Left ventricle myocardium inferior (tissue), 1 donor: ENCODE data around the gene TBCD. TPM values are rescaled to one million over a fixed set of nuclear protein-coding genes. Genes with fewer than 3 reads are reported as not detected.

Source experiments
- DNase-seq: peaks from one replicate; pipeline ENCODE4 v3.0.0-alpha.2; 2020
- H3K27ac ChIP-seq: fragments of 200-600 bp; replicated peaks from 2 replicates; pipeline ENCODE4 v1.8.0; 2021
- H3K27me3 ChIP-seq: fragments of 200-600 bp; 2 replicates; pipeline ENCODE4 v1.8.0; 2021; ENCODE audit warnings: low read depth
- H3K36me3 ChIP-seq: fragments of 200-600 bp; 2 replicates; pipeline ENCODE4 v1.8.0; 2021
- H3K4me1 ChIP-seq: fragments of 200-600 bp; 2 replicates; pipeline ENCODE4 v1.8.0; 2021
- H3K4me3 ChIP-seq: fragments of 200-600 bp; 2 replicates; pipeline ENCODE4 v1.8.0; 2021; ENCODE audit warnings: mild to moderate bottlenecking, moderate library complexity
- H3K9me3 ChIP-seq: fragments of 200-600 bp; replicated peaks from 2 replicates; pipeline ENCODE4 v1.8.0; 2021
- intact Hi-C: fragments of 100-400 bp; cut with micrococcal nuclease; formaldehyde crosslinking; loops from one replicate; pipeline ENCODE4 v1.11.0; 2022
- total RNA-seq: library from RNA; stranded (reverse); fragmentation: NEBNext Ultra II Directional; extraction: Animal tissue kit (Norgen Biotek cat#: 25700); gene quantifications from one replicate; pipeline ENCODE4 v1.2.1, GENCODE V29; 2021
- TF ChIP-seq, protein P1 (sequence below): fragments of 200-600 bp; IDR thresholded peaks from 2 replicates; pipeline ENCODE4 v1.8.0; 2021; ENCODE audit warnings: antibody characterized with exemption, mild to moderate bottlenecking, borderline replicate concordance
- donor health status: DM: no; HTN: yes; CAD: no; lungs with severe emphysema.

Gene TBCD
- total RNA-seq, 1 donor from 2014 or later, result 48.0 TPM

DNA sequence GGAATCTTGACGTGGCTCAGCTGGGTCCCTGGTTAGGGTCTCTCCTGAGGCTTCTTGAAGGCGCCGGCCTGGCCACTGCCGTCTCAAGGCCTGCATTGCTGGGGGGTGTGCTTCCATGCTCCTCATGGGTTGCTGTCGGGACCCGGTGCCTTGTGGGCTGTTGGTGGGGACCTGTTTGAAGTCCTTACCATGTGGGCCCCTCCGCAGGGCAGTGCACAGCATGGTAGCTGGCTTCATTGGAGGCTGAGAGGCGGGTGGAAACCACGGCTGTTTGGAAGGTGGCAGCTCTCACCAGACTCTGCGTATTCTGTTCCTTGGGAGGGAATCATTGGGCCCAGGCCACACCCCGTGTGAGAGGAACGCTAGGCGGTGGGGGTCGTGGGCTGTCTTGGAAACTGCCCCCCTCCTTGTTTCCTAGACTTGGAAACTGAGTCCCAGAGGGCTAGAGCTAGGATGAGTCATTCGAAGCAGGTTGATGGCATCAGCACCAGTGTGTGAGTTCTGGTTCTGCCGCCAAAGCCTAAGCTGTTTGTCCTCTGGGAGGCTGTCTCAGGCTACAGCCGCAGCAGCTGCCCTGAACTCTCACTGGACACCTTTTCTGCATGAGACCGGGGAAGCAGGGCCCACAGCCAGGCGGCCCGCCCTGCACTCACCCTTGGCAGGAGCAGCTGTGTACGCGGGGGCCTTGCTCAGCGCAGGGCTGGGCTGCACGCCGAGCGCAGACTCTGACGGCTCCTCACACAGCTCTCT is 52.8 kb downstream of the TBCD start:
- intact Hi-C loops, result no loop called here
- no peaks in the 10 kb centered on the region for H3K27me3 ChIP-seq
- H3K36me3 ChIP-seq, result peaks cover 15% of the 10 kb centered on the region
- H3K27ac ChIP-seq, result peak overlapping the region; percentile 83
- no peaks in the 10 kb centered on the region for H3K9me3 ChIP-seq
- DNase-seq, result peak; percentile 86
- H3K4me1 ChIP-seq, result peaks cover 38% of the 10 kb centered on the region
- TF ChIP-seq, protein P1, sequence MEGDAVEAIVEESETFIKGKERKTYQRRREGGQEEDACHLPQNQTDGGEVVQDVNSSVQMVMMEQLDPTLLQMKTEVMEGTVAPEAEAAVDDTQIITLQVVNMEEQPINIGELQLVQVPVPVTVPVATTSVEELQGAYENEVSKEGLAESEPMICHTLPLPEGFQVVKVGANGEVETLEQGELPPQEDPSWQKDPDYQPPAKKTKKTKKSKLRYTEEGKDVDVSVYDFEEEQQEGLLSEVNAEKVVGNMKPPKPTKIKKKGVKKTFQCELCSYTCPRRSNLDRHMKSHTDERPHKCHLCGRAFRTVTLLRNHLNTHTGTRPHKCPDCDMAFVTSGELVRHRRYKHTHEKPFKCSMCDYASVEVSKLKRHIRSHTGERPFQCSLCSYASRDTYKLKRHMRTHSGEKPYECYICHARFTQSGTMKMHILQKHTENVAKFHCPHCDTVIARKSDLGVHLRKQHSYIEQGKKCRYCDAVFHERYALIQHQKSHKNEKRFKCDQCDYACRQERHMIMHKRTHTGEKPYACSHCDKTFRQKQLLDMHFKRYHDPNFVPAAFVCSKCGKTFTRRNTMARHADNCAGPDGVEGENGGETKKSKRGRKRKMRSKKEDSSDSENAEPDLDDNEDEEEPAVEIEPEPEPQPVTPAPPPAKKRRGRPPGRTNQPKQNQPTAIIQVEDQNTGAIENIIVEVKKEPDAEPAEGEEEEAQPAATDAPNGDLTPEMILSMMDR, result peak; percentile 16
- no peak overlapping the region for H3K4me3 ChIP-seq

DNA sequence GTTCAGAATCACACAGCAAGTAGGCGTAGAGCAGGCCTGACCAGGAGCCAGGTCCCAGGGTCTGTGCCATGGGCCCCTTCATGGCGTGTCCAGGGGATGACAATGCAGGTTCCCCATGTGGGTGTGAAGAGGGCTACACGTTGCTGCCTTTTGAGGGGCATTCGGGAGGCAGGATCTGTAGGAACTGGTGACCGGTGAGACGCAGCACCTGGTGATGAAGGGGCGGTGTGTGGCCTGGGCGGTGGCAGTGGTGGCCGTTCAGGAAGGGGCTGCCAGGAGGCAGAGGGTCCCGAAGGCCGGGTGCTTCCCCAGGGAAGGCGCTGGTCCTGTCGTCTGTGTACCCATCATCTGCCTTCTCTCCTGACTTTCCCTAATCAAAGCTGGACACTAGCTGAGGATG is 53.4 kb downstream of the TBCD start:
- peaks cover 38% of the 10 kb centered on the region for H3K4me1 ChIP-seq

DNA sequence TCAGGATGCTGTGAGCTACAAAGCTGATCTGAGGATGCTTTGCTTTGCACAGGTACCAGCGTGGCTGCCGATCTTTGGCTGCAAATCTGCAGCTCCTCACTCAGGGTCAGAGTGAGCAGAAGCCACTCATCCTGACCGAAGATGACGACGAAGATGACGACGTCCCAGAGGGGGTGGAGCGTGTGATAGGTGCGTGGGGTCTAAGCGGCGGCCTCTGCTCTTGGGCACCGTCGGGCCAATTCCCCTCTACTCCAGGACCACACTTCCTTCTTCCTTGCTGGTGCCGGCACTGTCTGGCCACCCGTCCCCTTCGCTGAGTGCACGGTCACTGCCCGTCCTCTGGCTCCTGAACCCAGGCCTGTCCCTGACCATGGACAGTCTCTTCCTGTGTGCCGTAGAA is 54.0 kb downstream of the TBCD start:
- intact Hi-C loops, result no loop called here
- no peak for DNase-seq
- peaks cover 17% of the 10 kb centered on the region for H3K36me3 ChIP-seq
- H3K4me1 ChIP-seq, result peaks cover 38% of the 10 kb centered on the region
- no peaks in the 10 kb centered on the region for H3K27me3 ChIP-seq
- TF ChIP-seq, protein P1, result no peak
- no peaks in the 10 kb centered on the region for H3K9me3 ChIP-seq
- no peak overlapping the region for H3K4me3 ChIP-seq
- peak overlapping the region; percentile 83 for H3K27ac ChIP-seq

More for the DNA sequence above, 53.4 kb downstream of the TBCD start:
- DNase-seq, result no peak
- Histone ChIP-seq H3K9me3 (no peaks in the 10 kb centered on the region), H3K4me3 (no peak overlapping the region), H3K27ac (peak overlapping the region; percentile 83), H3K27me3 (no peaks in the 10 kb centered on the region), H3K36me3 (peaks cover 16% of the 10 kb centered on the region)
- intact Hi-C loops, result no loop called here
- TF ChIP-seq, protein P1, result no peak

DNA sequence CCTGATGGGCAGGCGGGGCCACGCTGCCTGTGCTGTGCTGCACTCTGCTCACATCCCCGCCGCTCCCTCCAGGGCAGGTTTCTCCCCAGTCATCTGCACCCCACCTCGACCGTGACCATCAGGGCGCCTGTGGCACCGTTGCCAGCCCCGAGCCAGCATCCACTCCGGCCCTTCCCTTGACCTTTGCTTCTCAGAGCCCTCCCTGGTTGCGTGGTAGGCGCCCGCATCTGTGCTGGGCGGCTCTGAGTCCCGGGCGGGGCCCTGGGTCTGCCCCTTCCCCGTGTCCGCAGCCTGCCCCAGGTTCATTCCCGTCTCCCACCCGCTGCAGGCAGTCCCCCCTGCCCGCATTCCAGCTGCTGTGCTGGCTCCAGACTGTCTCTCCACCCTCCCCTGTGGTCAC is 54.8 kb downstream of the TBCD start:
- DNase-seq, result no peak
- intact Hi-C loops, result no loop called here
- Histone ChIP-seq H3K4me3 (no peak overlapping the region), H3K27ac (peak overlapping the region; percentile 83), H3K36me3 (peaks cover 25% of the 10 kb centered on the region), H3K9me3 (no peaks in the 10 kb centered on the region), H3K4me1 (peaks cover 38% of the 10 kb centered on the region), H3K27me3 (no peaks in the 10 kb centered on the region)
- TF ChIP-seq, protein P1, result no peak

DNA sequence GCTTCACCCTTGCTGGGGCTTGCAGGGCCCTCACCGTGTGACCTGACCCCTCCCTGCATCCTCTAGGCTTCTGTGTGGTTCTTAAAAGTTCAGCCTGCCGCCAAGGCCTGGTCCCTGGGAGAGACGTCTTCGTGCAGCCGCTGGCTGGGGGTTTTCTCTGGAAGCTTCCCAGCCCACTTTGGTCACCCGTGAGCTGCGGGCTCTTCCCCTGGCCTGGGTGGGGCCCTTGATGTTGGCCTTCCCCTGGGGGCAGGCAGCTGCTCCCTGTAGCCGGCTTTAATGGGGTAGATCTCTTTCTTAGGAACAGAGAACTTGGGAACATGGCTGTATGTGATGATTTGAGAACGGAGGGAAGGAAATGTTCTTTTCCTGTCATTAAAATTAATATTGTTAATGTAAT is 55.2 kb downstream of the TBCD start:
- Histone ChIP-seq H3K4me3 (no peak overlapping the region), H3K36me3 (peaks cover 30% of the 10 kb centered on the region), H3K9me3 (no peaks in the 10 kb centered on the region), H3K27ac (peak overlapping the region; percentile 83), H3K27me3 (no peaks in the 10 kb centered on the region), H3K4me1 (peaks cover 38% of the 10 kb centered on the region)
- intact Hi-C loops, result no loop called here
- TF ChIP-seq, protein P1, result no peak
- DNase-seq, result no peak
